ENCODE results near the gene KCNJ12.
"Not testable (repeated sequence)": the region's sequence is repeated elsewhere in the genome, so short reads cannot be mapped to it uniquely, and the experiment has no call there.

DNA sequence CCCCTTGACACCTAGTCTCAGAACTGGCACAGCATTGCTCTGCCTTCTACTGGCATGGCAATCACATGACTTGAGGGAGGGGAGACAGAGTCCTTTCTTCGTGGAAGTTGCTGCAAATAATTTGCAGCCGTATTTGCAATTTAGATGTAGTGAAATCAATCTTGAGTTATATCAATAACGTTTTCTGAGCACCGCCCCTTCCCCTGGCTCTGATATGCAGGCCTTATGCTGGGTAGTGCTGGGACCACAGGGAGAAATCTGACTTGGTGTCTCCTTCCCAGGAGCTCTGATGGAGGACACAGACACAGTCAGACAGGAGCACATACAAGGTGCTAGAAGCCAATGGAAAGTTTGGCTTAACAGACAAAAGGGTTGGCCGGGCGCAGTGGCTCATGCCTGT is 35.8 kb upstream of the KCNJ12 start:
- not testable (repeated sequence) for TF ChIP-seq POLR2A (IDR thresholded peaks at IDR 0.05)
- TF ChIP-seq, protein P1, sequence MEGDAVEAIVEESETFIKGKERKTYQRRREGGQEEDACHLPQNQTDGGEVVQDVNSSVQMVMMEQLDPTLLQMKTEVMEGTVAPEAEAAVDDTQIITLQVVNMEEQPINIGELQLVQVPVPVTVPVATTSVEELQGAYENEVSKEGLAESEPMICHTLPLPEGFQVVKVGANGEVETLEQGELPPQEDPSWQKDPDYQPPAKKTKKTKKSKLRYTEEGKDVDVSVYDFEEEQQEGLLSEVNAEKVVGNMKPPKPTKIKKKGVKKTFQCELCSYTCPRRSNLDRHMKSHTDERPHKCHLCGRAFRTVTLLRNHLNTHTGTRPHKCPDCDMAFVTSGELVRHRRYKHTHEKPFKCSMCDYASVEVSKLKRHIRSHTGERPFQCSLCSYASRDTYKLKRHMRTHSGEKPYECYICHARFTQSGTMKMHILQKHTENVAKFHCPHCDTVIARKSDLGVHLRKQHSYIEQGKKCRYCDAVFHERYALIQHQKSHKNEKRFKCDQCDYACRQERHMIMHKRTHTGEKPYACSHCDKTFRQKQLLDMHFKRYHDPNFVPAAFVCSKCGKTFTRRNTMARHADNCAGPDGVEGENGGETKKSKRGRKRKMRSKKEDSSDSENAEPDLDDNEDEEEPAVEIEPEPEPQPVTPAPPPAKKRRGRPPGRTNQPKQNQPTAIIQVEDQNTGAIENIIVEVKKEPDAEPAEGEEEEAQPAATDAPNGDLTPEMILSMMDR (IDR thresholded peaks at IDR 0.05 in 4 of 5, conservative IDR thresholded peaks at IDR 0.05 in 1 of 5): not testable (repeated sequence)

Data from gastrocnemius medialis (tissue), 4 donors.